DMS 273 (cell line): ENCODE results near the gene NR6A1.
"Not testable (repeated sequence)": the region's sequence is repeated elsewhere in the genome, so short reads cannot be mapped to it uniquely, and the experiment has no call there.

Source experiments
- DNase-seq: peaks from one replicate; lab custom pipeline; 2025; ENCODE audit not compliant: unreplicated experiment; lab: John Stamatoyannopoulos, UW

NR6A1 gene

GRCh38 chr9:124621371-124622328 is 149.5 kb downstream of the NR6A1 start:
- peak; percentile 39 for DNase-seq

- no peak for DNase-seq
Observed at GRCh38 chr9:124618476-124618875, 152.6 kb downstream of the NR6A1 start.

- peak; percentile 88 for DNase-seq
Observed at GRCh38 chr9:124617477-124618141, 153.5 kb downstream of the NR6A1 start.

GRCh38 chr9:124616961-124617360 is 154.2 kb downstream of the NR6A1 start:
- DNase-seq: no peak

GRCh38 chr9:124615840-124616239 is 155.3 kb downstream of the NR6A1 start:
- not testable (repeated sequence) for DNase-seq

- DNase-seq: no peak
Observed at GRCh38 chr9:124615100-124615742, 155.9 kb downstream of the NR6A1 start.

GRCh38 chr9:124613849-124614248 is 157.3 kb downstream of the NR6A1 start:
- no peak for DNase-seq

GRCh38 chr9:124611106-124611505 is 160.0 kb downstream of the NR6A1 start:
- DNase-seq: no peak

GRCh38 chr9:124606027-124606426 is 165.1 kb downstream of the NR6A1 start:
- DNase-seq: no peak

GRCh38 chr9:124605258-124605657 is 165.9 kb downstream of the NR6A1 start:
- no peak for DNase-seq

- DNase-seq: peak; percentile 31
Observed at GRCh38 chr9:124602632-124603031, 168.5 kb downstream of the NR6A1 start.

- DNase-seq: peak; percentile 56
Observed at GRCh38 chr9:124602204-124602603, 168.9 kb downstream of the NR6A1 start.

- DNase-seq: no peak
Observed at GRCh38 chr9:124600407-124600806, 170.7 kb downstream of the NR6A1 start.

GRCh38 chr9:124599121-124599795 is 171.9 kb downstream of the NR6A1 start:
- no peak for DNase-seq

GRCh38 chr9:124598048-124598447 is 173.1 kb downstream of the NR6A1 start:
- no peak for DNase-seq

- DNase-seq: no peak
Observed at GRCh38 chr9:124596172-124596839, 174.8 kb downstream of the NR6A1 start.

- DNase-seq: no peak
Observed at GRCh38 chr9:124595743-124596142, 175.4 kb downstream of the NR6A1 start.

GRCh38 chr9:124594673-124595072 is 176.4 kb downstream of the NR6A1 start:
- DNase-seq: peak; percentile 78

GRCh38 chr9:124594225-124594624 is 176.9 kb downstream of the NR6A1 start:
- DNase-seq: peak; percentile 55

- DNase-seq: peak; percentile 74
Observed at GRCh38 chr9:124593651-124594058, 177.5 kb downstream of the NR6A1 start.
